Measurements from ENCODE around the gene CXCR5. TPM values are rescaled to one million over a fixed set of nuclear protein-coding genes. Genes with fewer than 3 reads are reported as not detected.

CXCR5 gene
- total and polyA plus RNA-seq, 10 of the 15 experiments (the other 5 are each of a cell fraction or from before 2014, with no cell fraction given): 0.03 to 0.63 (median 0.25) TPM

DNA sequence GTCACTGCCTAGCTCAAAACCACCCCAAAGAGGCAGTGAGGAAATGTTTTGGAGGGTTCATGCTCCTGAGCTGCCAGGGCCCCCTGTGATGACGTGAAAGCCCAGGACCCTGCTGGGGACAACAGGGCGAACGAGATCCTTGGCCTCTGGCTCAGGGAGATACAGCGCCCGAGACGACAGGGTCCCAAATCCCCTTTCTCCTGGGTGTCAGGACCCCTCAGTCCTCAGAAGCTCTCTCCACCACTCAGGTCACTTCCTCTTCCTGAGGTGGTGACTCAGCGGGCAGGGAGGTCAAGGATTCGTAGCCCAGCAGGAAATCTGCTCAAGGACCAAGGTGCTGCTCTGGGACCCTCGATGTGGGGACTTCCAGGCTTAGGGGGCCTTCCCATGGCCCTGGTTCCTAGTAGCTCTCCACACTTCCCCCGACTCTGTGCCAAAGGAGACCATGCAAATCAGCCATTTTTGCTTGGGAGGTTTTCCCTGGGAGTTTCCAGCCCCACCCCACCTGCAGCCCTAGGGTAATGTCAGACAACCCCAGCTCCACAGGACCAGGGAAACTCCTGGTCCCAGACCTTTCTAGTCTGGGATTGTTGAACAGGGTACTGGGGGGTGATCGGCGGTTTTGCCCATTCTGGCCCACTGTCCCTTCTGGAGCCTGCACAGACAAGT, 29.2 kb downstream of the CXCR5 start:
- Histone ChIP-seq H4K20me1 (ENCODE audit: control insufficient read depth, insufficient read depth) (no peaks in the 10 kb centered on the region), H3K4me1 (ENCODE audit: control insufficient read depth, insufficient read depth, low read length) (peaks cover 51% of the 10 kb centered on the region), H3K79me2 (ENCODE audit: control insufficient read depth, insufficient read depth, low read length) (peaks cover 2% of the 10 kb centered on the region; the same call in 1 of the 2 replicates), H2AFZ (ENCODE audit: control insufficient read depth, low read depth, low read length) (peak overlapping the region; percentile 46; the same call in 1 of the 2 replicates), H3K4me2 (ENCODE audit: control insufficient read depth, insufficient read depth) (peak overlapping the region; percentile 36), H3K36me3 (ENCODE audit: control insufficient read depth in 2 of 2, insufficient read depth in 2 of 2, low read length in 1 of 2) (no peaks in the 10 kb centered on the region; a peak in 1 of 4 replicates), H3K27ac (ENCODE audit: control insufficient read depth, insufficient read depth) (peak overlapping the region; percentile 69), H3K9me3 (replicated peaks; ENCODE audit: control insufficient read depth, insufficient read depth, low read length) (no peaks in the 10 kb centered on the region), H3K4me3 (peak overlapping the region; percentile 15; the same call in 1 of the 2 replicates), H3K9ac (ENCODE audit: control insufficient read depth, insufficient read depth, low read length) (peak overlapping the region; percentile 49), H3K27me3 (replicated peaks in 1 of 2; ENCODE audit: control insufficient read depth in 2 of 2, insufficient read depth in 2 of 2, low read length in 1 of 2) (no peaks in the 10 kb centered on the region)
- BruUV-seq (replicated peaks): no TSS peak
- ATAC-seq (peak; percentile 14), DNase-seq (ENCODE audit: low read depth, low spot score) (peak; percentile 43), FAIRE-seq (peak; percentile 56)
- POLR2A ChIA-PET: interaction anchor here (0.8 to 9.3 kb wide), 10 partner anchors 12 to 143 kb away, joined by 3 to 105 read pairs (median 6); partner anchors contain the start of genes BCL9L, DDX6 and HYOU1
- RAD21 ChIA-PET (ENCODE audit: unreplicated experiment): interaction anchor here (0.5 to 9.9 kb wide), 10 partner anchors 13 to 135 kb away, joined by 3 to 169 read pairs (median 6); partner anchors contain the start of genes BCL9L and CXCR5
- CTCF ChIA-PET: interaction anchor here (0.5 to 13.2 kb wide), 17 partner anchors 8 to 279 kb away, joined by 3 to 330 read pairs (median 4); partner anchors contain the start of genes BCL9L, DDX6, DPAGT1 and UPK2
- in situ Hi-C loops (cut with MboI) (no loop called here), intact Hi-C loops (cut with micrococcal nuclease; ENCODE audit: unreplicated experiment) (no loop called here)
- SMC1A ChIA-PET (ENCODE audit: uncharacterized antibody, unreplicated experiment): interaction anchor here (0.9 to 10.3 kb wide), 11 partner anchors 15 to 124 kb away, joined by 3 to 185 read pairs (median 3); partner anchors contain the start of genes BCL9L and CXCR5
- WGBS (ENCODE audit: insufficient coverage, insufficient replicate concordance, low lambda C conversion rate, missing lambda C conversion rate): 50% methylated on average over 12 of the region's 12 CpGs
- TF ChIP-seq CREM (IDR thresholded peaks at IDR 0.05; ENCODE audit: low read depth) (0 out of 2 replicates have a peak, but pooled peaks have one; percentile 7), RAD51 (IDR thresholded peaks at IDR 0.05) (no peak), SPI1 (IDR thresholded peaks at IDR 0.05; ENCODE audit: borderline replicate concordance, insufficient read depth, low read depth, low read length) (peak; percentile 84), CBX5 (IDR thresholded peaks at IDR 0.05; ENCODE audit: low read depth) (no peak), PAX5 (IDR thresholded peaks at IDR 0.05; ENCODE audit: borderline replicate concordance, low read depth, low read length) (no peak), IKZF2 (IDR thresholded peaks at IDR 0.05) (peak; percentile 54 to 58; a peak in 2 of 4 replicates), ESRRA (IDR thresholded peaks at IDR 0.05; ENCODE audit: low read length) (no peak), MYB (IDR thresholded peaks at IDR 0.05; ENCODE audit: borderline replicate concordance, low read depth, low read length) (no peak), CBFB (IDR thresholded peaks at IDR 0.05; ENCODE audit: low read depth) (no peak), ZNF207 (IDR thresholded peaks at IDR 0.05; ENCODE audit: borderline replicate concordance) (no peak), YBX1 (IDR thresholded peaks at IDR 0.05) (no peak), PAX8 (IDR thresholded peaks at IDR 0.05) (no peak), FOXM1 (IDR thresholded peaks at IDR 0.05; ENCODE audit: low read depth, low read length) (no peak)
- TF ChIP-seq, protein P1, sequence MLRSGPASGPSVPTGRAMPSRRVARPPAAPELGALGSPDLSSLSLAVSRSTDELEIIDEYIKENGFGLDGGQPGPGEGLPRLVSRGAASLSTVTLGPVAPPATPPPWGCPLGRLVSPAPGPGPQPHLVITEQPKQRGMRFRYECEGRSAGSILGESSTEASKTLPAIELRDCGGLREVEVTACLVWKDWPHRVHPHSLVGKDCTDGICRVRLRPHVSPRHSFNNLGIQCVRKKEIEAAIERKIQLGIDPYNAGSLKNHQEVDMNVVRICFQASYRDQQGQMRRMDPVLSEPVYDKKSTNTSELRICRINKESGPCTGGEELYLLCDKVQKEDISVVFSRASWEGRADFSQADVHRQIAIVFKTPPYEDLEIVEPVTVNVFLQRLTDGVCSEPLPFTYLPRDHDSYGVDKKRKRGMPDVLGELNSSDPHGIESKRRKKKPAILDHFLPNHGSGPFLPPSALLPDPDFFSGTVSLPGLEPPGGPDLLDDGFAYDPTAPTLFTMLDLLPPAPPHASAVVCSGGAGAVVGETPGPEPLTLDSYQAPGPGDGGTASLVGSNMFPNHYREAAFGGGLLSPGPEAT (IDR thresholded peaks at IDR 0.05; ENCODE audit: low read depth): peak; percentile 77
- TF ChIP-seq, protein P2, sequence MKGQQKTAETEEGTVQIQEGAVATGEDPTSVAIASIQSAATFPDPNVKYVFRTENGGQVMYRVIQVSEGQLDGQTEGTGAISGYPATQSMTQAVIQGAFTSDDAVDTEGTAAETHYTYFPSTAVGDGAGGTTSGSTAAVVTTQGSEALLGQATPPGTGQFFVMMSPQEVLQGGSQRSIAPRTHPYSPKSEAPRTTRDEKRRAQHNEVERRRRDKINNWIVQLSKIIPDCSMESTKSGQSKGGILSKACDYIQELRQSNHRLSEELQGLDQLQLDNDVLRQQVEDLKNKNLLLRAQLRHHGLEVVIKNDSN (IDR thresholded peaks at IDR 0.05; ENCODE audit: borderline replicate concordance, extremely low read length, insufficient read depth, low read depth, low read length): no peak
- TF ChIP-seq, protein P3, sequence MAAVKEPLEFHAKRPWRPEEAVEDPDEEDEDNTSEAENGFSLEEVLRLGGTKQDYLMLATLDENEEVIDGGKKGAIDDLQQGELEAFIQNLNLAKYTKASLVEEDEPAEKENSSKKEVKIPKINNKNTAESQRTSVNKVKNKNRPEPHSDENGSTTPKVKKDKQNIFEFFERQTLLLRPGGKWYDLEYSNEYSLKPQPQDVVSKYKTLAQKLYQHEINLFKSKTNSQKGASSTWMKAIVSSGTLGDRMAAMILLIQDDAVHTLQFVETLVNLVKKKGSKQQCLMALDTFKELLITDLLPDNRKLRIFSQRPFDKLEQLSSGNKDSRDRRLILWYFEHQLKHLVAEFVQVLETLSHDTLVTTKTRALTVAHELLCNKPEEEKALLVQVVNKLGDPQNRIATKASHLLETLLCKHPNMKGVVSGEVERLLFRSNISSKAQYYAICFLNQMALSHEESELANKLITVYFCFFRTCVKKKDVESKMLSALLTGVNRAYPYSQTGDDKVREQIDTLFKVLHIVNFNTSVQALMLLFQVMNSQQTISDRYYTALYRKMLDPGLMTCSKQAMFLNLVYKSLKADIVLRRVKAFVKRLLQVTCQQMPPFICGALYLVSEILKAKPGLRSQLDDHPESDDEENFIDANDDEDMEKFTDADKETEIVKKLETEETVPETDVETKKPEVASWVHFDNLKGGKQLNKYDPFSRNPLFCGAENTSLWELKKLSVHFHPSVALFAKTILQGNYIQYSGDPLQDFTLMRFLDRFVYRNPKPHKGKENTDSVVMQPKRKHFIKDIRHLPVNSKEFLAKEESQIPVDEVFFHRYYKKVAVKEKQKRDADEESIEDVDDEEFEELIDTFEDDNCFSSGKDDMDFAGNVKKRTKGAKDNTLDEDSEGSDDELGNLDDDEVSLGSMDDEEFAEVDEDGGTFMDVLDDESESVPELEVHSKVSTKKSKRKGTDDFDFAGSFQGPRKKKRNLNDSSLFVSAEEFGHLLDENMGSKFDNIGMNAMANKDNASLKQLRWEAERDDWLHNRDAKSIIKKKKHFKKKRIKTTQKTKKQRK (IDR thresholded peaks at IDR 0.05; ENCODE audit: low read depth, low read length): no peak
